CD4-positive, CD25-positive, alpha-beta regulatory T cell (primary cell): ENCODE data around the gene RUNDC3A. TPM values are rescaled to one million over a fixed set of nuclear protein-coding genes. Genes with fewer than 3 reads are reported as not detected.

Experiments used
- ATAC-seq, 2 donors: fragments of 150-1000 bp; cut with Tn5 transposase; one replicate each; pipeline ENCODE4 v1.10.0; 2021; ENCODE audit warnings: low read depth in 2 of 2, moderate number of reproducible peaks in 2 of 2, moderate library complexity in 1 of 2
- DNase-seq, 3 donors: peaks; one replicate each; pipeline versions ENCODE4 v3.0.0 to v3.0.0-alpha.2; 2012 to 2022; ENCODE audit warnings: mixed read lengths in 1 of 3
- H3K27ac ChIP-seq: one replicate; pipeline ENCODE4 v1.7.0; 2013; ENCODE audit warnings: mild to moderate bottlenecking, low read length; ENCODE audit not compliant: insufficient read depth, poor library complexity, severe bottlenecking
- H3K27me3 ChIP-seq: one replicate; pipeline ENCODE4 v1.7.0; 2013; ENCODE audit warnings: low read length; ENCODE audit not compliant: control insufficient read depth, insufficient read depth
- H3K36me3 ChIP-seq: one replicate; pipeline ENCODE4 v1.7.0; 2013; ENCODE audit warnings: mild to moderate bottlenecking, low read length, moderate library complexity; ENCODE audit not compliant: control insufficient read depth, insufficient read depth
- H3K4me1 ChIP-seq: 2 replicates; pipeline ENCODE4 v1.7.0; 2013; ENCODE audit warnings: mild to moderate bottlenecking, low read length; ENCODE audit not compliant: insufficient read depth, control insufficient read depth, poor library complexity, severe bottlenecking
- H3K4me3 ChIP-seq: one replicate; pipeline ENCODE4 v1.7.0; 2013; ENCODE audit warnings: low read depth, mild to moderate bottlenecking, low read length, moderate library complexity
- H3K9me3 ChIP-seq, 2 experiments: 1 replicate in 1 of 2; 2 replicates in 1 of 2; pipeline ENCODE4 v1.7.0; 2013; ENCODE audit warnings: low read length in 2 of 2, mild to moderate bottlenecking in 1 of 2, moderate library complexity in 1 of 2; ENCODE audit not compliant: control insufficient read depth in 2 of 2
- H3K27ac Mint-ChIP-seq, 3 donors: one replicate each; pipeline ENCODE4 v1.8.0; 2020 to 2022; ENCODE audit warnings: mild to moderate bottlenecking in 3 of 3, mixed read lengths in 3 of 3, moderate library complexity in 2 of 3
- H3K27me3 Mint-ChIP-seq: one replicate; pipeline ENCODE4 v1.8.0; 2022; ENCODE audit warnings: mild to moderate bottlenecking, mixed read lengths
- H3K36me3 Mint-ChIP-seq: one replicate; pipeline ENCODE4 v1.8.0; 2020; ENCODE audit warnings: mixed read lengths
- H3K4me1 Mint-ChIP-seq, 4 donors: one replicate each; pipeline ENCODE4 v1.8.0; 2020 to 2022; ENCODE audit warnings: mixed read lengths in 4 of 4, mild to moderate bottlenecking in 1 of 4
- H3K4me3 Mint-ChIP-seq, 4 donors: one replicate each; pipeline ENCODE4 v1.8.0; 2020 to 2022; ENCODE audit warnings: mild to moderate bottlenecking in 4 of 4, mixed read lengths in 4 of 4, moderate library complexity in 3 of 4
- H3K9me3 Mint-ChIP-seq, 7 donors: one replicate each; pipeline ENCODE4 v1.8.0; 2020 to 2022; ENCODE audit warnings: mixed read lengths in 7 of 7, mild to moderate bottlenecking in 3 of 7, moderate library complexity in 2 of 7
- polyA plus RNA-seq, 4 donors: library from polyadenylated mRNA; unstranded; fragments of 300-500 nt; fragmentation: Illumina TruSeq; gene quantifications; one replicate each; pipeline ENCODE4 v1.2.3, GENCODE V29; 2021
- total RNA-seq: library from RNA; stranded (reverse); gene quantifications from one replicate; pipeline ENCODE4 v1.2.3, GENCODE V29; 2022

The RUNDC3A gene
- total and polyA plus RNA-seq, 5 donors from 2014 or later: 0.27 to 0.96 TPM; not detected in 3

DNA sequence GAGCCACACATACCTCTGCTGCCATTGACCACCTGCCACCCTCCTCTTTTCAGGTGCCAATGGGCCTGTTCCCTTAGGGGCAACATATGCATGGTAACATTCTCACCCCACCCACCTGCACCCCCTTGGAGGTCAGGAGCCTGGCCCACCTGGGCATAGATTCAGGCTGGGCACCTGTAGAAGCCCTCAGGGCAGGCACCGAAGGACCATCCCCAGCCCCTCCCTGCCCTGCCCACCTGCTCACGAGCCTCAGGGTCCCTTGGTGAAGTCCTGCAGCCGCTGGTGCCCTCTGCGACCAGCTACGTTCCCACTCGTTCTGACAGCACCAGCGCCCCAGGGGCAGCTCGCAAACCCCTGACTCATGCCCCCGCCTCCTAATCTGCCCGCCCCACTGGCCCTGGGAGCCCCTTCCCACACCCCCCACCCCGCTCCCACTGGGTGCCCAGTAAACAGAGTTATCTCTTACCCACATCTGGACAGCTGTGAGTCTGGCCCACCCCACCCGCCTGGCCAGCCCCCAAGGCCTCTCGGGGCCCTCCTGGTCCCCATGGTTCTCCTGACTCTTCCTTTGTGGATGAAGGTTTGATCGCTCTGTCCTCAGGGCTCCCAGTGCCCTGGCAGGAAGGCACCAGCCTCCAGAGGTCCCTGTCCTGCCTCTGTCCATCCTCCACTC lies 40.4 kb upstream of the RUNDC3A start, which contains the start of gene SLC4A1:
SLC4A1 (minus strand) TSS at position 318 of the 673 bp plus-strand sequence. CDS start 5,269 bp downstream, outside the sequence.
- Histone ChIP-seq H3K9me3 (no peaks in the 10 kb centered on the region), H3K4me3 (no peak within 1 kb of the TSS), H3K27ac (no peak within 1 kb of the TSS), H3K4me1 (no peaks in the 10 kb centered on the region), H3K36me3 (no peaks in the 10 kb centered on the region), H3K27me3 (no peaks in the 10 kb centered on the region)
- DNase-seq (no peak), ATAC-seq (no peak)
- peaks cover 8% of the 10 kb centered on the region for H3K27me3 Mint-ChIP-seq
- no peaks in the 10 kb centered on the region for H3K36me3 Mint-ChIP-seq
- H3K27ac Mint-ChIP-seq: peak within 1 kb of the TSS in 1 of 3 donors; percentile 59
- no peaks in the 10 kb centered on the region for H3K4me1 Mint-ChIP-seq
- H3K4me3 Mint-ChIP-seq: no peak within 1 kb of the TSS
- no peaks in the 10 kb centered on the region for H3K9me3 Mint-ChIP-seq

DNA sequence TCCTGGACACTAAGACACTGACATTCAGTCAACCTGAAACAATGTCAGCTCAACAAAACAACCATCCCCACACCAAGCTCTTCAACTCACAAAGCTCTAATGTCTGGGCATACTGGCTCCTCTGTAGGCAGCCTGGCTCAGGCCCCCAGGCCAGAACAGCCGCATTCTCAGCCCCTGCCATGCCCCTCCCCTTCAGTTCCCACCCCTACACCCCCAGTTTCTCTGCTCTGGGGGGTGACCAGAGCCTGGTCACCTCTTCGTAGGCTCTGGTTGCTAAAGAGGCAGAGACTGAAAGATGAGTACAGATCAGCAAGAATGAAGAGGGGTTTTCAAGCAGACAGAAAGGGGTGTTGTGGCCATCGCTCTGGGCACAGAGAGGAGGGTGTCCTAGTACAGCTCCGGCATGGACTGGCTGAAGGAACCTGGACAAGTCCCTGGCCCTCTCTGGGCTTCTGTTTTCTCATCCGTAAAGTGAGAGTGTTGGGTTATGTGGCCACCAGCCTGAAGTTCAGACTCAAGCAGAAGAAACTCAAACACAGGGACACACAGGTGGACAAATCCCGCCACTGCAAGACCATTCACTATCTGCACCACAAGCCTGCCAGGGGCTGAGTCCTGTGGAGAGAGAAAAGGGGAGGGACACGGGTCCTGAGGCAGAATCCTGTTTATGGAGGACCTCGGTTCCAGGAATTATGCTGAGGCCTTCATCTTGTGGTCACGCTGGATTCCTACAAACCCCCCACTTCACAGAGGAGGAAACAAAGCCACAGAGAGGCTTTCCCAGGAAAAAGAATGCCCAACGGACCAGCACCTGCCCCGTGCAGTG lies 39.5 kb upstream of the RUNDC3A start:
- ATAC-seq (no peak), DNase-seq (no peak)
- Mint-ChIP-seq H3K9me3 (no peaks in the 10 kb centered on the region), H3K27ac (peak overlapping the region in 1 of 3 donors; percentile 59), H3K36me3 (no peaks in the 10 kb centered on the region), H3K27me3 (peaks cover 8% of the 10 kb centered on the region), H3K4me3 (no peak overlapping the region), H3K4me1 (no peaks in the 10 kb centered on the region)
- H3K36me3 ChIP-seq: no peaks in the 10 kb centered on the region
- H3K9me3 ChIP-seq: no peaks in the 10 kb centered on the region
- no peak overlapping the region for H3K27ac ChIP-seq
- no peaks in the 10 kb centered on the region for H3K27me3 ChIP-seq
- H3K4me1 ChIP-seq: no peaks in the 10 kb centered on the region
- H3K4me3 ChIP-seq: no peak overlapping the region

DNA sequence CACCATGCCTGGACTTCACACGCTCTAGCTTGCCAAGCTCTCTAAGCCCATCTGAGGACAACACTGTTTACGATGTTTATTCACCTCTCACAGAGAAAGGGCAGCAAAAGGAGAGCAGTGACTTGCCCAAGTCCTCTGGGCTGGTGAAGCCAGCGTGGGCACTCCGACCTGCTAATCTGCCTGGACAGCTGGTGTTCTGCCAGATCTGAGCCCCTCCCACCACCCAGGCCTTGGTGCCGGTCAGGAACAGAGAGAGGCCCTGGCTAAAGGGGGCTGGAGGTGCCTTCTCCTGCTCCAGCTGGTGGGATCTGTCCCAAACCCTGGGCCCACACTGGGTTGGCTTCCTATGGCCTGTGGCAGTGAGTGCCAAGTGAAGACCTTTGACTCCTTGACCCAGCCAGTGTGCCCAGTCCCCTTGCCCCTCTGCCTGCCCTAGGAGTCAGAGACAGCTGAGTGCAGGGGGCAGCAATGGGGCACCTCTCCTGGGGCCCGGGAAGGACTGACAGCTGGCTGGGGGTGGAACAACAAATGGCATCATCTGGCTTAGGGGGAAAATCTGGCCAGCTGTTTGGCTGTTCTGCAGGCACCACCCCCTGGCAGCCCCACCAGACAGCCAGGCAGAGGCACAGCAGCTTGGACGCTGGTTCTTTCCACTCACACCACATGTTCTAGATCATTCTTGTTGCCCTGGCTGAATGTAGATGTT lies 38.7 kb upstream of the RUNDC3A start:
- Mint-ChIP-seq H3K27ac (no peak overlapping the region), H3K36me3 (no peaks in the 10 kb centered on the region), H3K9me3 (no peaks in the 10 kb centered on the region), H3K4me1 (no peaks in the 10 kb centered on the region), H3K27me3 (peaks cover 8% of the 10 kb centered on the region), H3K4me3 (no peak overlapping the region)
- no peaks in the 10 kb centered on the region for H3K36me3 ChIP-seq
- no peak overlapping the region for H3K27ac ChIP-seq
- ATAC-seq: no peak
- no peaks in the 10 kb centered on the region for H3K9me3 ChIP-seq
- no peak for DNase-seq
- H3K27me3 ChIP-seq: no peaks in the 10 kb centered on the region
- H3K4me1 ChIP-seq: no peaks in the 10 kb centered on the region
- no peak overlapping the region for H3K4me3 ChIP-seq

DNA sequence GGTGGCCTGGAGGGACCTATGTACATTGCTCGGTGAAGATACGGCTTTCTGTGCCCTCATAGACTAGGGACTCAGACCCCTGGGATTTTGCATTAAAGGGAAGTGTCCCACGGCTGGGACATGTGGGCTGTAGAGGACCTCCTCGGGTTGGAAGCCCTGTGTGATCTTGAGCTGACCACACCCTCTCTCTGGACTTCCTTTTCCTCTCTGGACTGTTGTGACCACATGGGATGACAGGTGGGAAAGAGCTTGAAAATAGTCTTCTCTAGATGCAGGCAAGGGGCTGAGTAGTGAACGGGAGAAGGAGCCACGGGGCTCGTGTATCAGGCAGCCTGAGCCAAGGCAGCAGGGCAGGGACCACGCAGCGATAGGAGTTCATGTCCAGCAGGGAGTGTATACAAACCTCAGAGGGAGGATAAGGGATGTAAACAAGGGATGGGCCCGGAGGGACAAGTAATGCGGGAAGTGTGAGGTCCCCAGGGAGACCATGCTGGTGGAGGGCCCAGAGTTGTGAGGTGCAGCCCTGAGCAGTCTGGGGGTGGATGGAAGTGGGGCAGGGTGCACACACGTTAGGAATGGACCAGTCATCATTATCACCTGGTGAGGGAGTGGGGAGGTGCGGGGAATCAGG lies 36.0 kb upstream of the RUNDC3A start:
- no peak for ATAC-seq
- H3K36me3 ChIP-seq: no peaks in the 10 kb centered on the region
- Mint-ChIP-seq H3K4me3 (no peak overlapping the region), H3K9me3 (no peaks in the 10 kb centered on the region), H3K36me3 (no peaks in the 10 kb centered on the region), H3K27ac (no peak overlapping the region), H3K4me1 (no peaks in the 10 kb centered on the region), H3K27me3 (peaks cover 4% of the 10 kb centered on the region)
- no peak overlapping the region for H3K4me3 ChIP-seq
- H3K9me3 ChIP-seq: no peaks in the 10 kb centered on the region
- no peaks in the 10 kb centered on the region for H3K4me1 ChIP-seq
- H3K27me3 ChIP-seq: no peaks in the 10 kb centered on the region
- DNase-seq: no peak
- H3K27ac ChIP-seq: no peak overlapping the region

DNA sequence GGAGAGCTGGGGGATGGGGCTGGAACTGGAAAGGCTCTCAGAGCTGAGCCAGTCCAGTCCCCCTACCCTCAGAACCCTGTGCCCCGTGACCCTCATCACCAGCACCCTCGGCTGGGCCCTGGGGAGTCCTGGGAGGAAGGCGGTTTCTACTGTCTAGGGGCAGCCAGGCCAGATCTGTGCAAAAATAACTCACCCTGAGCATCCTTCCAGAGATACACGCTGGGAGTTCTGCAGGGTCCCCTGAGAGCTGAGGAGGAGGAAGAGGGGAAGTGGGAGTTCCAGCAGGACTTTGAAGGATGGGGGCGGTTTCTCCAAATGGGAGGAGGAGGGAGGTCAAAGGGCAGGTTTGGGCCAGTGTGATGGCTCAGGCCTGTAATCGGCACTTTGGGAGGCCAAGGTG lies 35.4 kb upstream of the RUNDC3A start:
- Histone ChIP-seq H3K4me3 (no peak overlapping the region), H3K9me3 (no peaks in the 10 kb centered on the region), H3K4me1 (no peaks in the 10 kb centered on the region), H3K27me3 (no peaks in the 10 kb centered on the region), H3K27ac (no peak overlapping the region), H3K36me3 (no peaks in the 10 kb centered on the region)
- Mint-ChIP-seq H3K9me3 (no peaks in the 10 kb centered on the region), H3K36me3 (no peaks in the 10 kb centered on the region), H3K4me3 (no peak overlapping the region), H3K27me3 (peaks cover 4% of the 10 kb centered on the region), H3K4me1 (no peaks in the 10 kb centered on the region), H3K27ac (no peak overlapping the region)
- DNase-seq (no peak), ATAC-seq (no peak)

DNA sequence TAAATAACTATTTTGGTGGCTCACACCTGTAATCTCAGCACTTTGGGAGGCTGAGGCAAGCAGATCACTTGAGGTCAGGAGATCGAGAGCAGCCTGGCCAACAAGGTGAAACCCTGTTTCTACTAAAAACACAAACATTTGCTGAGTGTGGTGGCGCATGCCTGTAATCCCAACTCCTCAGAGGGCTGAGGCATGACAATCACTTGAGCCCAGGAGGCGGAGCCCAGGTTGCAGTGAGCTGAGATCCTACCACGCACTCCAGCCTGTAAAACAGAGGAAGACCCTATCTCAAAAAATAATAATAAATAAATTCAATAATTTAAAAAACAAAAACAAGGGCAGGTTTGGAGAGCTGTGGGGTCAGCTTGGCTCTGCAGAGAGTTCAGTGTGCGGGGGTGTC lies 34.8 kb upstream of the RUNDC3A start:
- ATAC-seq (no peak), DNase-seq (no peak)
- no peaks in the 10 kb centered on the region for H3K4me1 ChIP-seq
- H3K36me3 ChIP-seq: no peaks in the 10 kb centered on the region
- H3K9me3 ChIP-seq: no peaks in the 10 kb centered on the region
- no peaks in the 10 kb centered on the region for H3K27me3 ChIP-seq
- H3K4me3 ChIP-seq: no peak overlapping the region
- Mint-ChIP-seq H3K4me3 (no peak overlapping the region), H3K4me1 (no peaks in the 10 kb centered on the region), H3K27ac (no peak overlapping the region), H3K36me3 (no peaks in the 10 kb centered on the region), H3K27me3 (peaks cover 6% of the 10 kb centered on the region), H3K9me3 (no peaks in the 10 kb centered on the region)
- H3K27ac ChIP-seq: no peak overlapping the region

DNA sequence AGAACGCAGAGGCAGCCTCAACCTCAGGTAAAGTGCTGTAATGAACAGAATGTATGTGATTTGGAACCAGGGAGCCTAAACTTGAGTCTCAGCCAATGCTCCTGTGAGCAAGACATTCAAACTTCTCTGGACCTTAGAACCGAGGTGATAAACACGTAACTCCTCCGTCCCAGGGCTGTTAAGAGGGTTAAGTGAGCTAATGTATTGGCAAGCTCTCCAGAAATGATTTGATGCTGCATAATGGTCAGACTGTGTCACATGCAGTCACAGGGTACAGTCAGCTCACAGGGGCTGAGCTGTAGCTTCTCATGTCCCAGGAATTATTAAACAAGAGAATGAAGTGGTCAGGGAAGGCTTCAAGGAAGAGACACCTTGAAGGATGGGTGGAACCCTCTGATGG lies 30.4 kb upstream of the RUNDC3A start:
- Histone ChIP-seq H3K36me3 (no peaks in the 10 kb centered on the region), H3K4me3 (no peak overlapping the region), H3K27ac (no peak overlapping the region), H3K27me3 (no peaks in the 10 kb centered on the region), H3K9me3 (no peaks in the 10 kb centered on the region), H3K4me1 (peaks cover 6% of the 10 kb centered on the region)
- ATAC-seq (no peak), DNase-seq (no peak)
- peaks cover 6% of the 10 kb centered on the region for H3K27me3 Mint-ChIP-seq
- H3K4me1 Mint-ChIP-seq: peaks cover 0 to 9% (median 2%) of the 10 kb centered on the region in 4 donors
- H3K36me3 Mint-ChIP-seq: no peaks in the 10 kb centered on the region
- H3K27ac Mint-ChIP-seq: no peak overlapping the region
- H3K9me3 Mint-ChIP-seq: no peaks in the 10 kb centered on the region
- H3K4me3 Mint-ChIP-seq: no peak overlapping the region
